OCI-LY7 (cell line): Measurements from ENCODE around the gene CCDC117. TPM values are rescaled to one million over a fixed set of nuclear protein-coding genes. Genes with fewer than 3 reads are reported as not detected.

Source experiments
- BruUV-seq: library from RNA; stranded (reverse); fragments of 400-500 nt; replicated peaks from 2 replicates; lab custom pipeline; 2021; lab: Mats Ljungman, UMichigan
- CTCF ChIA-PET: fragments of 300-600 bp; sonication (Branson Sonifier 250); formaldehyde crosslinking; loops from one replicate; lab custom pipeline; 2022; ENCODE audit warnings: antibody characterized with exemption; ENCODE audit not compliant: unreplicated experiment; lab: Charles Lee
- POLR2A ChIA-PET: fragments of 300-600 bp; sonication (Branson Sonifier 250); formaldehyde crosslinking; loops from one replicate; lab custom pipeline; 2022; ENCODE audit warnings: antibody characterized with exemption; lab: Charles Lee
- DNase-seq: peaks from one replicate; pipeline ENCODE4 v3.0.0-alpha.2; 2015; ENCODE audit warnings: low spot score
- H2AFZ ChIP-seq: fragments of 200-600 bp; sonication (generic), shearing (Covaris generic); 2 replicates; pipeline ENCODE4 v1.6.1; 2014; ENCODE audit warnings: mild to moderate bottlenecking, antibody characterized with exemption, low read length, moderate library complexity
- H3K27ac ChIP-seq: fragments of 200-600 bp; sonication (generic); 2 replicates; pipeline ENCODE4 v1.5.1; 2014; ENCODE audit warnings: mixed run types, low read depth, mild to moderate bottlenecking, moderate library complexity, low read length, inconsistent platforms; ENCODE audit not compliant: poor library complexity, severe bottlenecking
- H3K36me3 ChIP-seq: fragments of 200-600 bp; sonication (generic); 2 replicates; pipeline ENCODE4 v1.6.1; 2014; ENCODE audit warnings: mild to moderate bottlenecking, antibody characterized with exemption, low read length, moderate library complexity, mixed read lengths; ENCODE audit not compliant: insufficient read depth
- H3K4me1 ChIP-seq: fragments of 200-600 bp; sonication (generic); 2 replicates; pipeline ENCODE4 v1.5.1; 2014; ENCODE audit warnings: mild to moderate bottlenecking, low read length; ENCODE audit not compliant: insufficient read depth, poor library complexity, severe bottlenecking
- H3K4me2 ChIP-seq: fragments of 200-600 bp; sonication (generic); 2 replicates; pipeline ENCODE4 v1.6.1; 2014; ENCODE audit warnings: mild to moderate bottlenecking, low read length
- H3K4me3 ChIP-seq: fragments of 200-600 bp; sonication (generic); 2 replicates; pipeline ENCODE4 v1.5.1; 2014; ENCODE audit warnings: mild to moderate bottlenecking, low read depth, low read length; ENCODE audit not compliant: poor library complexity, severe bottlenecking
- H3K79me2 ChIP-seq: fragments of 200-600 bp; sonication (generic); 2 replicates; pipeline ENCODE4 v1.6.1; 2016; ENCODE audit warnings: low read depth, mild to moderate bottlenecking, low read length, moderate library complexity, mixed read lengths; ENCODE audit not compliant: insufficient read depth
- H3K9me2 ChIP-seq: fragments of 200-600 bp; sonication (generic); 2 replicates; pipeline ENCODE4 v1.6.1; 2016; ENCODE audit warnings: mild to moderate bottlenecking, low read length, mixed read lengths; ENCODE audit not compliant: insufficient read depth
- H3K9me3 ChIP-seq: fragments of 200-600 bp; sonication (generic); 2 replicates; pipeline ENCODE4 v1.6.1; 2014; ENCODE audit warnings: mild to moderate bottlenecking, mixed run types, low read length, mixed read lengths
- H4K20me1 ChIP-seq: fragments of 200-600 bp; sonication (generic); 2 replicates; pipeline ENCODE4 v1.6.1; 2014; ENCODE audit warnings: mild to moderate bottlenecking, antibody characterized with exemption, low read length, moderate library complexity, mixed read lengths; ENCODE audit not compliant: insufficient read depth
- EZH2phosphoT487 ChIP-seq: fragments of 200-600 bp; sonication (generic); IDR thresholded peaks from 2 replicates; pipeline ENCODE4 v1.6.1; 2018; ENCODE audit warnings: low read depth, borderline replicate concordance, mild to moderate bottlenecking, mixed run types, antibody characterized with exemption, low read length, moderate library complexity, mixed read lengths
- intact Hi-C: fragments of 100-400 bp; cut with micrococcal nuclease; formaldehyde crosslinking; loops from one replicate; pipeline ENCODE4 v1.10.0; 2022; ENCODE audit not compliant: unreplicated experiment
- total RNA-seq, 2 experiments: library from RNA; depleted of rRNA in 1 of 2; stranded (reverse); fragments of >200 nt in 1 of 2; shearing (Covaris generic) in 1 of 2; gene quantifications; 2 replicates each; pipeline ENCODE4 v1.2.3, GENCODE V29; 2014 to 2022
- TF ChIP-seq, protein P1 (sequence below): fragments of 200-600 bp; sonication (generic); conservative IDR thresholded peaks from 2 replicates; pipeline ENCODE4 v1.5.1; 2014; ENCODE audit warnings: mild to moderate bottlenecking, antibody characterized with exemption, low read length, moderate library complexity, mixed read lengths

The CCDC117 gene
- total RNA-seq, 2 experiments from 2014 or later = 21.4 to 34.1 TPM

DNA sequence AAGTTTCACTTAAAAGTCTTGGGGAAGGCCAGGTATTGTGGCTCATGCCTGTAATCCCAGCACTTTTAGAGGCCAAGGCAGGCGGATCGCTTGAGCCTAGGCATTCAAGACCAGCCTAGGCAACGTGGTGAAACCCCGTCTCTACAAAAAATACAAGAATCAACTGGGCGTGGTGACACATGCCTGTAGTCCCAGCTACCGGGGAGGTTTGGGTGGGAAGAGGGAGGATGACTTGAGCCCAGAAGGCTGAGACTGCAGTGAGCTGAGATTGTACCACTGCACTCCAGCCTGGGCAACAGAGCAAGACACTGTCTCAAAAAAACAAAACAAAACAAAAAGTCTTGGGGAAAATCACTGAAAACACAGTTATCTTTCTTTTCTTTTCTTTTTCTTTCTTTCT is 43.2 kb downstream of the CCDC117 start:
- intact Hi-C loops = no loop called here
- Histone ChIP-seq H3K9me3 (no peaks in the 10 kb centered on the region), H3K79me2 (no peaks in the 10 kb centered on the region), H4K20me1 (no peaks in the 10 kb centered on the region; the same call in 1 of the 2 replicates), H3K36me3 (no peaks in the 10 kb centered on the region), H3K9me2 (no peaks in the 10 kb centered on the region), H3K4me3 (no peak overlapping the region), H3K4me2 (no peak overlapping the region), H3K4me1 (peaks cover 42% of the 10 kb centered on the region), H3K27ac (no peak overlapping the region), H2AFZ (no peak overlapping the region)
- no TSS peak for BruUV-seq
- TF ChIP-seq, protein P1, sequence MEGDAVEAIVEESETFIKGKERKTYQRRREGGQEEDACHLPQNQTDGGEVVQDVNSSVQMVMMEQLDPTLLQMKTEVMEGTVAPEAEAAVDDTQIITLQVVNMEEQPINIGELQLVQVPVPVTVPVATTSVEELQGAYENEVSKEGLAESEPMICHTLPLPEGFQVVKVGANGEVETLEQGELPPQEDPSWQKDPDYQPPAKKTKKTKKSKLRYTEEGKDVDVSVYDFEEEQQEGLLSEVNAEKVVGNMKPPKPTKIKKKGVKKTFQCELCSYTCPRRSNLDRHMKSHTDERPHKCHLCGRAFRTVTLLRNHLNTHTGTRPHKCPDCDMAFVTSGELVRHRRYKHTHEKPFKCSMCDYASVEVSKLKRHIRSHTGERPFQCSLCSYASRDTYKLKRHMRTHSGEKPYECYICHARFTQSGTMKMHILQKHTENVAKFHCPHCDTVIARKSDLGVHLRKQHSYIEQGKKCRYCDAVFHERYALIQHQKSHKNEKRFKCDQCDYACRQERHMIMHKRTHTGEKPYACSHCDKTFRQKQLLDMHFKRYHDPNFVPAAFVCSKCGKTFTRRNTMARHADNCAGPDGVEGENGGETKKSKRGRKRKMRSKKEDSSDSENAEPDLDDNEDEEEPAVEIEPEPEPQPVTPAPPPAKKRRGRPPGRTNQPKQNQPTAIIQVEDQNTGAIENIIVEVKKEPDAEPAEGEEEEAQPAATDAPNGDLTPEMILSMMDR = no peak
- no peak for TF ChIP-seq EZH2phosphoT487
- ChIA-PET POLR2A (interaction anchor here (1.4 kb wide), 2 partner anchors 9 to 32 kb away, joined by 3 read pairs; no protein-coding TSS in a partner anchor), CTCF (no interaction called here)
- DNase-seq = no peak

DNA sequence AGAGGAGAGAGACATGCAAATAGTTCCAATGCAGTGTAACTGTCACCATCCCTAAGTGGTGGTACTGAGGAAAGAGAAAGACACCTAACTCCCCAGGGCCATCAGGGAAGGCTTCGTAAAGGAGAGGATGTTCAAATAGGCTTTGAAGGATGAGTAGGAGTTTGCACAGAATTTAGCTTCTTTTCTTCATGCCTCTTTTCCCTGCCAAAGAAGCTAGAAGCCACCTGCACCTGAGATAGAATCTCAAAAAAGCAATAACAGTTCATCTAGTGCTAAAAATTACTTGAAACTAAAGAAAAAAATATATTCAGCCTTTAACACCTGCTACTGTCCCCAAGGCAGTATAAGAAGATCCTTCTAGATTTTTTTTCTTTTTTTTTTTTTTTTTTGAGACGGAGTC is 44.6 kb downstream of the CCDC117 start:
- no peaks in the 10 kb centered on the region for H3K9me3 ChIP-seq
- H3K4me3 ChIP-seq = no peak overlapping the region
- no peaks in the 10 kb centered on the region; the same call in 1 of the 2 replicates for H4K20me1 ChIP-seq
- no TSS peak for BruUV-seq
- peaks cover 36% of the 10 kb centered on the region for H3K4me1 ChIP-seq
- CTCF ChIA-PET = no interaction called here
- DNase-seq = peak; percentile 65
- H3K4me2 ChIP-seq = peak overlapping the region; percentile 15; the same call in 1 of the 2 replicates
- no peaks in the 10 kb centered on the region for H3K36me3 ChIP-seq
- peak overlapping the region; percentile 8 for H3K27ac ChIP-seq
- TF ChIP-seq, protein P1 = no peak
- no peak for TF ChIP-seq EZH2phosphoT487
- no peaks in the 10 kb centered on the region for H3K79me2 ChIP-seq
- intact Hi-C loops = loop anchor here (1.0 kb wide), 1 partner anchor 15 kb away; no protein-coding TSS in a partner anchor
- no peaks in the 10 kb centered on the region for H3K9me2 ChIP-seq
- H2AFZ ChIP-seq = no peak overlapping the region
- POLR2A ChIA-PET = interaction anchor here (0.7 kb wide), 2 partner anchors 24 to 535 kb away, joined by 5 to 6 read pairs; no protein-coding TSS in a partner anchor
